T-cell (primary cell): ENCODE measurements around the gene FUBP1. TPM values are rescaled to one million over a fixed set of nuclear protein-coding genes. Genes with fewer than 3 reads are reported as not detected.

Source experiments
- ATAC-seq, 4 experiments: fragments of 200-7000 bp in 3 of 4; fragments of 150-1000 bp in 1 of 4; cut with Tn5 transposase; replicated peaks in 1 of 4; 1 replicate in 3 of 4; 2 replicates in 1 of 4; pipeline ENCODE4 v1.10.0; 2021; ENCODE audit warnings: moderate library complexity in 3 of 4, mild to moderate bottlenecking in 2 of 4, moderate number of reproducible peaks in 1 of 4
- CTCF ChIA-PET, 2 donors: fragments of 300-600 bp; sonication (Branson Sonifier 250); formaldehyde crosslinking; loops; one replicate each; lab custom pipeline; 2022; ENCODE audit warnings: antibody characterized with exemption in 2 of 2; lab: Charles Lee
- POLR2A ChIA-PET, 2 donors: fragments of 300-600 bp; sonication (Branson Sonifier 250); formaldehyde crosslinking; loops; one replicate each; lab custom pipeline; 2022; ENCODE audit warnings: antibody characterized with exemption in 2 of 2; lab: Charles Lee
- DNase-seq, 35 experiments: peaks; one replicate each; pipeline versions ENCODE4 v3.0.0 to v3.0.0-alpha.2; 2013 to 2023
- H3K27ac ChIP-seq: one replicate; pipeline ENCODE4 v1.5.1; 2013; ENCODE audit warnings: low read length
- H3K27me3 ChIP-seq, 2 experiments: replicated peaks in 1 of 2; 1 replicate in 1 of 2; 2 replicates in 1 of 2; pipeline versions ENCODE4 v1.6.1 to v1.7.0; 2013; ENCODE audit warnings: low read length in 1 of 2, mixed read lengths in 1 of 2; ENCODE audit not compliant: control insufficient read depth in 2 of 2, insufficient read depth in 2 of 2; ENCODE audit errors: extremely low read depth in 1 of 2
- H3K36me3 ChIP-seq, 2 donors: 1 replicate in 1 of 2; 2 replicates in 1 of 2; pipeline versions ENCODE4 v1.6.1 to v1.7.0; 2013; ENCODE audit warnings: low read length in 1 of 2; ENCODE audit not compliant: control insufficient read depth in 2 of 2, insufficient read depth in 1 of 2; ENCODE audit errors: extremely low read depth in 1 of 2
- H3K4me1 ChIP-seq, 2 experiments: 1 replicate in 1 of 2; 2 replicates in 1 of 2; pipeline versions ENCODE4 v1.6.1 to v1.7.0; 2013; ENCODE audit warnings: low read length in 2 of 2, mixed read lengths in 1 of 2; ENCODE audit not compliant: insufficient read depth in 2 of 2, control insufficient read depth in 1 of 2; ENCODE audit errors: extremely low read depth in 1 of 2
- H3K4me3 ChIP-seq, 2 donors: 1 replicate in 1 of 2; 2 replicates in 1 of 2; pipeline versions ENCODE4 v1.5.1 to v1.7.0; 2013; ENCODE audit warnings: mild to moderate bottlenecking in 2 of 2, low read length in 1 of 2, moderate library complexity in 1 of 2; ENCODE audit not compliant: control insufficient read depth in 1 of 2; ENCODE audit errors: extremely low read depth in 1 of 2
- H3K9me3 ChIP-seq: 2 replicates; pipeline ENCODE4 v1.7.0; 2013
- H3K27ac Mint-ChIP-seq, 2 donors: one replicate each; pipeline ENCODE4 v1.8.0; 2020 to 2021; ENCODE audit warnings: mild to moderate bottlenecking in 2 of 2, mixed read lengths in 2 of 2
- H3K27me3 Mint-ChIP-seq, 2 donors: one replicate each; pipeline ENCODE4 v1.8.0; 2021 to 2022; ENCODE audit warnings: mixed read lengths in 2 of 2
- H3K36me3 Mint-ChIP-seq: one replicate; pipeline ENCODE4 v1.8.0; 2021; ENCODE audit warnings: mixed read lengths
- H3K4me1 Mint-ChIP-seq, 3 donors: one replicate each; pipeline ENCODE4 v1.8.0; 2020 to 2022; ENCODE audit warnings: mixed read lengths in 3 of 3, mild to moderate bottlenecking in 1 of 3
- H3K4me3 Mint-ChIP-seq, 3 donors: one replicate each; pipeline ENCODE4 v1.8.0; 2020 to 2022; ENCODE audit warnings: mild to moderate bottlenecking in 3 of 3, mixed read lengths in 3 of 3, moderate library complexity in 3 of 3
- H3K9me3 Mint-ChIP-seq, 3 donors: one replicate each; pipeline ENCODE4 v1.8.0; 2020 to 2022; ENCODE audit warnings: mixed read lengths in 3 of 3
- WGBS: methylation state at CpG from one replicate; pipeline ENCODE4 v1.1.5; 2013; ENCODE audit warnings: missing lambda C conversion rate; ENCODE audit not compliant: insufficient coverage; 5-methylcytosine and 5-hydroxymethylcytosine counted together
- total RNA-seq, 35 experiments: library from RNA in 6 of 35; stranded (reverse) in 6 of 35; fragments of 120-200 nt in 1 of 35; gene quantifications; one replicate each; pipeline versions ENCODE4 v1.2.1 to v1.2.4 and lab custom pipeline; 2013 to 2026

FUBP1 gene
- total RNA-seq, 5 donors from 2014 or later (not counting 1 experiment from before 2014, with no cell fraction given): 180 to 224 (median 194) TPM

DNA sequence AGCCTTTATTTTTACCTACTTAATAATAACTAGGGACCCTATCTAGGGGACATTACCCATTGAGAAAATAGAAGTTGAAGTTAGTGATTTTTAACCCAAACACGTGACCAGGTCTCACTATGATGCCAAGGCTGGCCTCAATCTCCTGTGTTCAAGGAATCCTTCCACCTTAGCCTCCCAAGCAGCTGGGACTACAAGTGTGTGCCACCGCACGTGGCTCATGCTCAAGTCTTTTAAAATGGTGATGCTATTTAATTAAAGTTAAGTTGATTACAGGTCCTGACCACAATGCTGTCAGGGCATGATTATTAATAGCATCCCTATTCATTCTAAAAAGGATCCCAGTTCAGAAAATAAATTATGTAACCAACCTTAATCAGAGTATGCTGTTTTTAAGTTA is 25.0 kb downstream of the FUBP1 start:
- H3K4me1 ChIP-seq: peaks cover 0 to 2% of the 10 kb centered on the region in 2 experiments
- WGBS: no CpG with 5 or more reads among the region's 3 CpGs
- H3K36me3 Mint-ChIP-seq: peaks cover 46% of the 10 kb centered on the region
- H3K27ac ChIP-seq: no peak overlapping the region
- H3K27ac Mint-ChIP-seq: no peak overlapping the region
- DNase-seq (no peak), ATAC-seq (no peak)
- no peaks in the 10 kb centered on the region for H3K27me3 ChIP-seq
- peaks cover 23 to 29% (median 26%) of the 10 kb centered on the region in 3 donors for H3K4me1 Mint-ChIP-seq
- H3K9me3 Mint-ChIP-seq: no peaks in the 10 kb centered on the region
- CTCF ChIA-PET: no interaction called here
- no peak overlapping the region for H3K4me3 ChIP-seq
- POLR2A ChIA-PET: interaction anchor here (0.6 to 0.7 kb wide), 2 partner anchors 23 to 25 kb away, joined by 3 to 4 read pairs; partner anchors contain the start of gene FUBP1 (in 1 of the 2)
- H3K9me3 ChIP-seq: no peaks in the 10 kb centered on the region
- H3K36me3 ChIP-seq: peaks cover 6 to 84% of the 10 kb centered on the region in 2 donors
- no peaks in the 10 kb centered on the region for H3K27me3 Mint-ChIP-seq
- H3K4me3 Mint-ChIP-seq: no peak overlapping the region

DNA sequence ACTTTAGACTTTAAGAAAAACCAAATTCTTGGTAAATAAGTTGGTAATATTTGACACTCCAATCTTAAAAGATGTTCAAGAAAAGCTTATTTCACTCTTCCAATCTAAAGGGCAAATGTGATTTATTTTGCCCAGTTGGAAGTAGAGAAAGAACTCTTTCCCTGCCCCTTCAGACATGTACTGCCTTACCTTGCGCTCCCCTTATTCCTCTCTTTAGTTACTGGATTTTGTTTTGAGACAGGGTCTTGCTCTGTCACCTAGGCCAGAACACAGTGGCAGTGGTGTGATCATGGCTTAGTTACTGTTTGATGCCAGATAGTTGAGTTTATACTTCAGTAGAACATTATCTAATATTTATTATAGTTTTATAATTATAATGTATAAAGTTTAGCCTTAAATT is 27.5 kb downstream of the FUBP1 start:
- no CpG with 5 or more reads among the region's 1 CpG for WGBS
- POLR2A ChIA-PET: interaction anchor here in 1 of 2 donors (1.3 kb wide), 1 partner anchor 26 kb away, joined by 7 read pairs; no protein-coding TSS in a partner anchor

DNA sequence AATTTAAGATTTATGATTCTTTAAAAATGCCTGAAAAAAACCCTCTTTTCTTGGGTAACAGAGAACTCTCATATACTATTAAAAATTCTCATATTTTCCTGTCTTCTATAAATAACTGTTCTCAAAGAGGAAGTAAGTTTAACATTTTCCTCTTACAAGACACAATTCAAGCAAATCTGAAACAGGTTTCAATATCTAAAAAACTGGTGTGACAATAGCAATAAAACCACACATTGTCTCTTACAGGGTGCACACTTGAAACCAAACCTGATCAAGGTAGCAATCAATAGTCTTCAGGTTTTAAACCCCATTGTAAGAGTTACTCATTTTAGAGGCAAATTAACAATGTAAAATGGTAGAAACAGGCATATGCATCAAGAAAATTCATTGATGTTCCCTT is 28.0 kb downstream of the FUBP1 start:
- Mint-ChIP-seq H3K36me3 (peaks cover 51% of the 10 kb centered on the region), H3K27ac (no peak overlapping the region), H3K9me3 (no peaks in the 10 kb centered on the region), H3K4me3 (no peak overlapping the region), H3K4me1 (peaks cover 32% of the 10 kb centered on the region in 3 donors), H3K27me3 (no peaks in the 10 kb centered on the region)
- peaks cover 0 to 2% of the 10 kb centered on the region in 2 experiments for H3K4me1 ChIP-seq
- H3K27me3 ChIP-seq: no peaks in the 10 kb centered on the region
- peaks cover 6 to 80% of the 10 kb centered on the region in 2 donors for H3K36me3 ChIP-seq
- DNase-seq (no peak), ATAC-seq (no peak)
- no peaks in the 10 kb centered on the region for H3K9me3 ChIP-seq
- POLR2A ChIA-PET: interaction anchor here in 1 of 2 donors (1.3 kb wide), 1 partner anchor 26 kb away, joined by 7 read pairs; no protein-coding TSS in a partner anchor
- no peak overlapping the region for H3K27ac ChIP-seq
- no peak overlapping the region for H3K4me3 ChIP-seq
- CTCF ChIA-PET: interaction anchor here in 1 of 2 donors (0.6 kb wide), 2 partner anchors 12 to 62 kb away, joined by 3 to 4 read pairs; no protein-coding TSS in a partner anchor

More for the DNA sequence above, 27.5 kb downstream of the FUBP1 start:
- Mint-ChIP-seq H3K4me1 (peaks cover 32% of the 10 kb centered on the region in 3 donors), H3K36me3 (peaks cover 51% of the 10 kb centered on the region), H3K4me3 (no peak overlapping the region), H3K27me3 (no peaks in the 10 kb centered on the region), H3K9me3 (no peaks in the 10 kb centered on the region), H3K27ac (peak overlapping the region; percentile 39 to 62)
- no peak overlapping the region for H3K27ac ChIP-seq
- ATAC-seq (no peak), DNase-seq (no peak)
- no peak overlapping the region for H3K4me3 ChIP-seq
- no peaks in the 10 kb centered on the region for H3K27me3 ChIP-seq
- CTCF ChIA-PET: interaction anchor here in 1 of 2 donors (0.5 to 0.6 kb wide), 3 partner anchors 11 to 61 kb away, joined by 3 to 4 read pairs (median 3); no protein-coding TSS in a partner anchor
- H3K4me1 ChIP-seq: peaks cover 0 to 2% of the 10 kb centered on the region in 2 experiments
- H3K36me3 ChIP-seq: peaks cover 6 to 82% of the 10 kb centered on the region in 2 donors
- no peaks in the 10 kb centered on the region for H3K9me3 ChIP-seq

DNA sequence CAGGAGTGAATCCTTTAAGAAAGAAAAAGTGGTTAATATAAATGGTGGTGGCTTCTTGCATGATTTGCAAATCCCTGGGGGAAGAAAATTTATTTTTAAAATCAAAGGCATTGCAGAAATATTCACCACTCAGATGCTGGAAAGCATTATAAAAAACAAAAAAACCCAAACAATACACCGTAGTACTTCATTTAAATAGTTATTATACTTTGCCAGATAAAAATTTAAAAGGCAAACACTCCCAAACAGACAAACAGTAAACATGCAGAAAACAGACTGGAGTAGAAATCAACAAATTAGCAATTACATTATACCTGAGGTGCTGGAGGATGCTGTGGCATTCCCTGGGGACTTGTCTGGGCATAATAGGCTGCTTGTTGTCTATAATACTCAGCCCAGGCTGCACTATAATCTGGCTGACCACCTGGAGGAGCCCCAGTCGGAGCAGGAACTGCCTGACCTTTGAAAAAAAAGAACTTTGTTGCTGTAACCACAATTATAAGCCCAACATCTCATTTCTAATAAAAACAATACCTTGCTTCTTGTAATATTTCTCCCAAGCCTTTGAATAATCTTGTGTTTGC is 29.9 kb downstream of the FUBP1 start:
- Histone ChIP-seq H3K27me3 (no peaks in the 10 kb centered on the region), H3K9me3 (no peaks in the 10 kb centered on the region), H3K4me1 (peaks cover 0 to 2% of the 10 kb centered on the region in 2 experiments), H3K4me3 (no peak overlapping the region), H3K27ac (no peak overlapping the region), H3K36me3 (peaks cover 6 to 73% of the 10 kb centered on the region in 2 donors)
- 67% methylated on average over 1 of the region's 2 CpGs for WGBS
- ChIA-PET CTCF (no interaction called here), POLR2A (interaction anchor here in 1 of 2 donors (0.7 kb wide), 1 partner anchor 49 kb away, joined by 4 read pairs; no protein-coding TSS in a partner anchor)
- Mint-ChIP-seq H3K36me3 (peaks cover 49% of the 10 kb centered on the region), H3K4me3 (no peak overlapping the region), H3K9me3 (no peaks in the 10 kb centered on the region), H3K27me3 (no peaks in the 10 kb centered on the region), H3K27ac (peak overlapping the region; percentile 7 to 21), H3K4me1 (peaks cover 32 to 41% (median 32%) of the 10 kb centered on the region in 3 donors)
- DNase-seq (no peak), ATAC-seq (no peak)

DNA sequence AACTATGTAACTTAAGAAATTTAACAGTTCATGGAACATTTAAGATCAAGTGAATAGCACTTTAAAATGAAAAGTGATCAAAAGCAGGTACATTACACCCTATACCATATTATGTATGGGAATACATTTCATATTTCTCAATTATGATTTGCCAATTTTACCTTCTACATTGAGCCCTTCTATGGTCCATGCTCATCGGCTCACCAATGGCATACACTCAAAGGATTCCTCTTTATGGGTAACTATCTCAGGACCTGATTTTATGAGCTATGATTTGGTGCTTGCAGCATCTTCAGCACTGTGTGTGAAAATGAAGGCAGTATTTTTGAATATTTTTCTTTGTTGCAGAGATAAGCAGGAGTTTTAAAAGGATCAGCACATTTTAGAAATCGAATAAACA is 33.5 kb downstream of the FUBP1 start:
- DNase-seq: no peak
- H3K9me3 Mint-ChIP-seq: no peaks in the 10 kb centered on the region
- no peaks in the 10 kb centered on the region for H3K27me3 Mint-ChIP-seq
- H3K36me3 ChIP-seq: peaks cover 2 to 53% of the 10 kb centered on the region in 2 donors
- no CpG with 5 or more reads among the region's 2 CpGs for WGBS
- H3K4me1 ChIP-seq: peaks cover 0 to 2% of the 10 kb centered on the region in 2 experiments
- no peaks in the 10 kb centered on the region for H3K27me3 ChIP-seq
- H3K27ac Mint-ChIP-seq: no peak overlapping the region
- CTCF ChIA-PET: interaction anchor here in 1 of 2 donors (0.6 kb wide), 1 partner anchor 24 kb away, joined by 3 read pairs; no protein-coding TSS in a partner anchor
- H3K4me3 Mint-ChIP-seq: no peak overlapping the region
- peaks cover 39% of the 10 kb centered on the region for H3K36me3 Mint-ChIP-seq
- no peak overlapping the region for H3K27ac ChIP-seq
- H3K9me3 ChIP-seq: no peaks in the 10 kb centered on the region
- POLR2A ChIA-PET: no interaction called here
- no peak overlapping the region for H3K4me3 ChIP-seq
- ATAC-seq: no peak
- peaks cover 20 to 40% (median 22%) of the 10 kb centered on the region in 3 donors for H3K4me1 Mint-ChIP-seq

DNA sequence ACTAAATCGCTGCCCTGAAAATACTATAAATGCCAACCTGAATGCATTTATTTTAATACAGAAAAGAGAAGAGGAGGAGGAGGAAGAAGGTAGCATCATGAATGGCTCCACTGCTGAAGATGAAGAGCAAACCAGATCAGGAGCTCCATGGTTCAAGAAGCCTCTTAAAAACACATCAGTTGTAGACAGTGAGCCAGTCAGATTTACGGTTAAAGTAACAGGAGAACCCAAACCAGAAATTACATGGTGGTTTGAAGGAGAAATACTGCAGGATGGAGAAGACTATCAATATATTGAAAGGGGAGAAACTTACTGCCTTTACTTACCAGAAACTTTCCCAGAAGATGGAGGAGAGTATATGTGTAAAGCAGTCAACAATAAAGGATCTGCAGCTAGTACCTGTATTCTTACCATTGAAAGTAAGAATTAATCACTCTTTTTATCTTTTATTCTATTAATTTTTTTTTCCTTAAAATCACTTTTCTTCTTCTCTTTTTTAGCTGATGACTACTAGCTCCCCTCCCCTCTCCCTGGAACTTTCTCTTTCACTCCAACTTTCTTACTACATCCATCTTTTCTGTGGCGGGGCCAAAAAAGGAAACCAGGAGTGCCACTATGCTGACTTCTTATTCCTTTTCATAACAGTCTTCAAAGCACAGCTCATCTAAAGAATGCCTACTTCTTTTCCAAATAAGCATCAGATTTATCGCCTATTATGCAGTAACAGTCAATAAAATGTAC is 36.3 kb downstream of the FUBP1 start:
- Histone ChIP-seq H3K36me3 (peaks cover 0 to 28% of the 10 kb centered on the region in 2 donors), H3K9me3 (no peaks in the 10 kb centered on the region), H3K4me3 (no peak overlapping the region), H3K27ac (no peak overlapping the region), H3K27me3 (no peaks in the 10 kb centered on the region), H3K4me1 (no peaks in the 10 kb centered on the region)
- ChIA-PET CTCF (no interaction called here), POLR2A (interaction anchor here (0.5 to 0.6 kb wide), 3 partner anchors 24 to 504 kb away, joined by 3 to 5 read pairs (median 4); no protein-coding TSS in a partner anchor)
- Mint-ChIP-seq H3K27ac (peak overlapping the region in 1 of 2 donors; percentile 53), H3K36me3 (peaks cover 27% of the 10 kb centered on the region), H3K4me1 (peaks cover 8 to 27% (median 11%) of the 10 kb centered on the region in 3 donors), H3K4me3 (no peak overlapping the region), H3K27me3 (no peaks in the 10 kb centered on the region), H3K9me3 (no peaks in the 10 kb centered on the region)
- ATAC-seq (no peak), DNase-seq (no peak)
- WGBS: 100% methylated on average over 1 of the region's 4 CpGs
